ENCODE results near the gene SELENOH. TPM values are rescaled to one million over a fixed set of nuclear protein-coding genes. Genes with fewer than 3 reads are reported as not detected.
"Not testable (repeated sequence)": the region's sequence is repeated elsewhere in the genome, so short reads cannot be mapped to it uniquely, and the experiment has no call there.

Gene SELENOH
- polyA plus RNA-seq (2013, experiment 1 of 2; ENCODE audit: insufficient read length), result 74.9 TPM
- polyA plus RNA-seq (2013, experiment 2 of 2; ENCODE audit: insufficient read length), result 56.1 TPM

DNA sequence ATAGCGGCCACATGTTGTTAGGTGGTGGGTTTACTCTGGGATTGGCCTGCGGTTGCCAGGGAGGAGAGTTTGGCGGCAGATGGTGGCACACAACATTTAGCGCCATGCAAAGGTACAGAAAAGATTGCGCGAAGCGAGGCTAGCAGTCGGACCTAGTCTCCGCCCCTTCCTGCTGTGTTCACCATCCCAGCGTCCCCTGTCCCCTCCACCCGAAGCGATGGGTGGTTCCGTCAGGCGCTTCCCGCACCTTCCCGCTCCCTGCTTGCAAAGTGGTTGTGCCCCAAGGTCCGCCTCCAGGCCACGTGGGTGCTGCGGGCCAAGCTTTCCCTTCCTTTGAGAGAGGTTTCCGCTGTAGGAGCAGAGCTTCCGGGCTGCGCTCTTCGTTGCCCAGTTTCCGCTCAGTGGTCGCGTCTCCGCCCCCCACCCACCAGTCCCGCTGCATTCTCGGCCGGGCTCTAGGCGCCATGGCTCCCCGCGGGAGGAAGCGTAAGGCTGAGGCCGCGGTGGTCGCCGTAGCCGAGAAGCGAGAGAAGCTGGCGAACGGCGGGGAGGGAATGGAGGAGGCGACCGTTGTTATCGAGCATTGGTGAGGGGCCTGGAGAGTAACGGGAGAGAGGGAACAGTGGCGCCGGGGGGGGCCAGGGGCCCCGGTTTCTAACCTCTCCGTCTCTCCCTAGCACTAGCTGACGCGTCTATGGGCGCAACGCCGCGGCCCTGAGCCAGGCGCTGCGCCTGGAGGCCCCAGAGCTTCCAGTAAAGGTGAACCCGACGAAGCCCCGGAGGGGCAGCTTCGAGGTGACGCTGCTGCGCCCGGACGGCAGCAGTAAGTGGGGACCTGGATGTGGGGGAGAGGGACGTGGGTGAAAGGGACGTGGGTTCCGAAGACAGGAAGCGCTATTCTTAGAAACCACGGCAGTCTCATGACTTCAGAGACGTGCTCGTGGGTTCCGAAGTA lies at the start of gene SELENOH:
TSS of gene SELENOH (plus strand) at position 360 of the 955 bp plus-strand sequence. CDS start at position 465, 105 bp downstream.
- DNase-seq, result peak; percentile 97

DNA sequence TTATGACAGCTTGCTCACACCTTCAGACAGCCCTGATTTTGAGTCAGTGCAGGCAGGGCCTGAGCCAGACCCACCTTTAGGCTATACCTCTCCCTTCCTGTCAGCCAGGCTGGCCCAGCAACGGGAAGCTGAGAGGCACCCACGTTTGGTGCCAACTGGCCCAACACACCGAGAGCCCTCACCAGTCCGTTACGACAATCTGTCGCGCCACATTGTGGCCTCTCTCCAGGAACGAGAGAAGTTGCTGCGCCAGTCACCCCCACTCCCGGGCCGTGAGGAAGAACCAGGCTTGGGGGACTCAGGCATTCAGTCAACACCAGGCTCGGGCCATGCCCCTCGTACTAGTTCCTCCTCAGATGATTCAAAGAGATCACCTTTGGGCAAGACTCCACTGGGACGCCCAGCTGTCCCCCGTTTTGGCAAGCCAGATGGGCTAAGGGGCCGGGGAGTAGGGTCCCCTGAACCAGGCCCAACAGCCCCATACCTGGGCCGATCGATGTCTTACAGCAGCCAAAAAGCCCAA lies 42.4 kb upstream of the SELENOH start:
- no peak for DNase-seq

DNA sequence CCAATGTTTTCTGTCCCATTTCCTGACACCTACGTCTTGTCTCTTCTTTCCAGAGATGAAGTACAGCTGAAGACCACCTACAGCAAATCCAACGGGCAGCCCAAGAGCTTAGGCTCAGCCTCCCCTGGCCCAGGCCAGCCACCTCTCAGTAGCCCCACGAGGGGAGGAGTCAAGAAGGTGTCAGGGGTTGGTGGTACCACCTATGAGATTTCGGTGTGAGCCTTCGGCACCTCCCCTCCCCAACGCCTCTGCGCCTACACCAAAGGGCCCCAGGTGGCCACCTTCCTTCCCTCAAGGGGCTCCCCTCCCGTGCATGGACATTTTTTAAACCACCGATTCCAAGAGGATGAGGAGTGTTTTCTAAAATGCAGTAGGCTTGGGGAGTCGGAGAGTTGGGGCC lies 41.5 kb upstream of the SELENOH start:
- no peak for DNase-seq

DNA sequence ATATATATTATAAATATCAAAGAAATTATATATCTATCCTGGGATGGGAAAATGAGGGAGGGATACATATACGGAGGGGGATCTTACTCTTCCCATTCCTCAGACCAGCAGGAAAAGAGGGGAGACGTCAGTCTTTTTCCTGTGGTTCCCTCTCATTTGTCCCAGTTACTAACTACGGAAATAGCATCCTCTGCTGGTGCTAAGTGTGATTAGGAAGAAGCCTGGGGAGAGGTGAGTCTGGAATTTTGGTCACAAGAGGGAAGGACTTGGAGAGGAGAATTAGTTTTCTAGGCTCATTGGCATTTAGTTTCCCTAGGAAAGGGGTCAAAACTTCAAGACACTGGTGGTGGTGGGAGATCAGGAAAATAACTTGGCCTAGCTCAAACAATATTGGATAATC lies 40.9 kb upstream of the SELENOH start:
- no peak for DNase-seq

- DNase-seq, result no peak
These were observed 38.0 kb upstream of the SELENOH start for GRCh38 chr11:57703341-57703740.

GRCh38 chr11:57704932-57705331 lies 36.4 kb upstream of the SELENOH start:
- no peak for DNase-seq

GRCh38 chr11:57705432-57705831 lies 35.9 kb upstream of the SELENOH start:
- not testable (repeated sequence) for DNase-seq

- no peak for DNase-seq
These were observed 31.4 kb upstream of the SELENOH start for GRCh38 chr11:57709802-57710367.

DNA sequence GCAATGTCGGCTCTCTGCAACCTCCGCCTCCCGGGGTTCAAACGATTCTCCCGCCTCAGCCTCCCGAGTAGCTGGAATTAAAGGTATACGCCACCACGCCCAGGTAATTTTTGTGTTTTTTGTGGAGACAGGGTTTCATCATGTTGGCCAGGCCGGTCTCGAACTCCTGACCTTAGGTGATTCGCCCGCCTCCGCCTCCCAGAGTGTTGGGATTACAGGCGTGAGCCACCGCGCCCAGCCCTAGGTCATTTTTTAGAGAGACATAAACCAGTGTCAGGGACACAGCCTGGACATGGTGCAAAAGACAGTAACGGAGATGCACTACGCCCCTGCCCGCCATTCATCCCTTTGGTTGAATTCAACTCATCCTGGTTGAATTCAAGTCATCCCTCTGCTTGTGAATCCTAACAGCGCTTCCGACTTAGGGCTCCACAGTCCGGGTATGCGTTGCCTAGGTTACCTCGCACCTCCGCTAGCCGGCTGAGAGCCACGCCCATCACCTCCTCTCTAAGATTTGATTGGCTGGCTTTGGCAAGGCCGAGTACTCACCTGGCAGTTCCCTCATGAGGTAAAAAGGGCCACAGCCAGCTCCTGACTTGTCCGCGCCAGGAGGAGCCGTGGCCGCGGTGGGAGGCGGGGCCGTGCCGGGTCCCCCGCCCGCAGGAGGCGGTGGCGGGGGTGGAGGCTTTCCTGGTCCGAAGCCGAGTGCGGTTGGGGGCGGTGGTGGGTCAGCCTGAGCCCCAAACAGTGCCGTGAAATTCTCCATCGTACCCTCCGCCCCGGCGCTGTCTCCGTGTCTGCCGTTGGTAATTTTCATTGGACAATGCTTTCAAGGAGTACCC lies 29.7 kb upstream of the SELENOH start, which contains the start of gene MED19:
TSS of gene MED19 (minus strand) at position 802 of the 842 bp plus-strand sequence. CDS start at position 766, 36 bp downstream.
- DNase-seq, result peak; percentile 65

DNA sequence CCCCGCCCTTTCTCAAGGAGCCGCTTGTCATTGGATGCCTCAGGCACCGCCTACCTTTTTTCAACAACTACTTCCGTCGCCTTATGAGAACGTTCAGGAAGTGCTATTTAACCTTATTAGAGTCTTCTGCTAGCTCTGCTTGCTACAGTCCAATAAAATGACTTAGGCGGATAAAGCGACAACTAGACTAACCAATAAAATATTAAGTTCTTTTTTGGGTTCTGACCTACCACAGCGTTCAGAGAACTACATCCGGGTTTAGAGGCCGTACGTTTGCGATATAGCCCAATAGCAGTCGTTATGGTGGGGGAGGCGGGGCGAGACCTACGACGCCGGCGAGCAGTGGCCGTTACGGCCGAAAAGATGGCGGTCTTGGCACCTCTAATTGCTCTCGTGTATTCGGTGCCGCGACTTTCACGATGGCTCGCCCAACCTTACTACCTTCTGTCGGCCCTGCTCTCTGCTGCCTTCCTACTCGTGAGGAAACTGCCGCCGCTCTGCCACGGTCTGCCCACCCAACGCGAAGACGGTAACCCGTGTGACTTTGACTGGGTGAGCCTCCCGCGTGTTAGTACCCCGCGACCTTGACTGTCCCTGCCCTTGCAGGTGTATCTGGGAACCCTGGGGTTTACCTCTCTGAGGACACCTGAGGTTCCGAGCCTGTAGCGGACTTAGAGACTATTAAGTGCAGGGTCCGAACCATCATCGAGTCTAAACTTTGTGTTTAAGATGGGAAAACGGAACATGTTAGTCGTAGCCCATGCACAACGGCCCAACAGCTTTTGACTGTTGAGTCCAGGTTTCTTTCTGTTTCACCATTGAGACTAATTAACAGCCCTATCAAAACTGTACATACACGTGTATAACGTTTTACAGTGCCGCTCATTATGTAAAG lies 28.8 kb upstream of the SELENOH start, which contains the start of gene TMX2:
TSS of gene TMX2 (plus strand) at position 338 of the 895 bp plus-strand sequence. CDS start at position 364, 26 bp downstream.
- peak; percentile 100 for DNase-seq

GRCh38 chr11:57713835-57714234 lies 27.5 kb upstream of the SELENOH start:
- DNase-seq, result no peak

DNA sequence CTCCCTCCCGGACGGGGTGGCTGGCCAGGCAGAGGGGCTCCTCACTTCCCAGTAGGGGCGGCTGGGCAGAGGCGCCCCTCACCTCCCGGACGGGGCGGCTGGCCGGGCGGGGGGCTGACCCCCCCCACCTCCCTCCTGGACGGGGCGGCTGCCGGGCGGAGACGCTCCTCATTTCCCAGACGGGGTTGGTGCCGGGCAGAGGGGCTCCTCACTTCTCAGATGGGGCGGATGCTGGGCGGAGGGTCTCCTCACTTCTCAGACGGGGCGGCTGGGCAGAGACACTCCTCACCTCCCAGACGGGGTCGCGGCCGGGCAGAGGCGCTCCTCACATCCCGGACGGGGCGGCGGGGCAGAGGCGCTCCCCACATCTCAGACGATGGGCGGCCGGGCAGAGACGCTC lies 24.6 kb upstream of the SELENOH start:
- DNase-seq, result not testable (repeated sequence)

GRCh38 chr11:57727185-57727584 lies 14.1 kb upstream of the SELENOH start:
- DNase-seq, result no peak

GRCh38 chr11:57728829-57729228 lies 12.5 kb upstream of the SELENOH start:
- no peak for DNase-seq

GRCh38 chr11:57729479-57729878 lies 11.8 kb upstream of the SELENOH start:
- DNase-seq, result no peak

GRCh38 chr11:57732661-57733060 lies 8.6 kb upstream of the SELENOH start:
- no peak for DNase-seq

DNA sequence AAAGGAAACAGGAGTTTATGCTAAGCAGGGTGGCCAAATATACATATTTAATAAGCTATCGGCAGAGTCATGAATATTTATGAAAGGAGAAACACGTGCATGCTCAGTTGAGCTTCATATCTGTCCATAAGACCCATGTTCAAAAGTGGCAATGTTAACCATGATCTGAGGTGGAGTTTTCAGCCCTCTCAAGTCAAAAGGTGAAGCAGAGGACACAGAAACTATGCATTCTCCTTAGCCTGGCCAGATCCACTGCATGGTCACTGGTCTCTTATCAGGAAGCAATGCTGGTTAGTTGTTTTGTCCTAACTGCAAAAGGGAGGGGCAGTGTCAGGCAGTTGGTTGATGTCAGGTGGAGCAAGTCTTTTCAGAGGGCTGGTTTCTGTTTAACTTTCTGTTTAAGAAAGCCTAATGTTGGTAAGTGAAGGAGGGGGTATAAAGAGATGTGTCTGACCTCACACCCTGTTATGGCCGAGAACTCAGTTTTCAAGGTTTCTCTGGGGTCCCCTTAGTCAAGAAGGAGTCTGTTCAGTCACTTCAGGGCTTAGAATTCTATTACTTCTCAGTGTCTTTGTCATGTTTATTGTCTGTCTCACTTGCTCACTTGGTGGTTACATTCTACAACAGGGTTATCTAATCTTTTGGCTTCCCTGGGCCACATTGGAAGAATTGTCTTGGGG lies 5.5 kb upstream of the SELENOH start:
- DNase-seq, result no peak

- no peak for DNase-seq
These were observed 779 bp downstream of the SELENOH start for GRCh38 chr11:57742087-57742452.

DNA sequence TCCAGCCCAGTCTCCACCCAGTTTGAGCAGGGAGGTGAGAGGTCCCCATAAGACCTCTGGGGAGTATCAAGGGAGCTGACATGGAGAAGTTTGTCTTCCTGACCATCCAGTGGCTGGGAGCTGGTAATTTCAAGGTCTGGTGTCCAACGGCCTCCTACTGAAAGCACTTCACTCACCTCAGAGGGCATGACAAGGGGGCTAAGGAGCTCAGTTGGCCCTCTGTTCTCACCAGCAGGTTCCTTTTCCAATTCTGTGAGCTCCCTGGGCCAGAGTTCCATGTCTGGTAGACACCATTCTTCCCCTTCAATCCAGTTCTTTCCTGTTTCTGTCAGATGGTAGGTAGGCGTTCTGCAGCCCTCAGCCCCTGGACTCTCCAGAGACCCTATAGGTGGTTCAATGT lies 3.1 kb downstream of the SELENOH start:
- no peak for DNase-seq

DNA sequence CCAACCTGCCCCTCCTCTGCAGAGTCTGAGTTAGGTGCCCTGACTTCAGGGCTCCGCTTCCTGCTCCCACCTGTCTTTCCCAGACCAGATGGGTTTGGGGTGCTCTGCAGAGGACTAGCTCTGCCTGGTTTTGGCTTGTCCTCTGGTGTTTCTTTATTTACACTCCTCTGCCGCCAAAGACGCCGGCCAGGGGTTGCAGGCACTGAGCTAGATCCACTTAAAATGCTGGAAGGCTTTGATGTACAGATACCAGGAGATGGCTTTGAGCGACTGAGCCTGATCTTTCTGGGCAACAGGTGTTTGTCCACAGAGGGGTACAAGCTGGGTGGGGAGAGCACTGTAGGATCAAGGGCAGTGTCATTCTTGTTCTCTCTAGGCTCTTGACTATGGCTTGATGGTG lies 3.9 kb downstream of the SELENOH start:
- DNase-seq, result no peak

GRCh38 chr11:57746920-57747319 lies 5.6 kb downstream of the SELENOH start:
- DNase-seq, result no peak

Data from fibroblast of skin of back (primary cell).